Measurements from ENCODE around the gene BBS9.

- TF ChIP-seq, protein P1, sequence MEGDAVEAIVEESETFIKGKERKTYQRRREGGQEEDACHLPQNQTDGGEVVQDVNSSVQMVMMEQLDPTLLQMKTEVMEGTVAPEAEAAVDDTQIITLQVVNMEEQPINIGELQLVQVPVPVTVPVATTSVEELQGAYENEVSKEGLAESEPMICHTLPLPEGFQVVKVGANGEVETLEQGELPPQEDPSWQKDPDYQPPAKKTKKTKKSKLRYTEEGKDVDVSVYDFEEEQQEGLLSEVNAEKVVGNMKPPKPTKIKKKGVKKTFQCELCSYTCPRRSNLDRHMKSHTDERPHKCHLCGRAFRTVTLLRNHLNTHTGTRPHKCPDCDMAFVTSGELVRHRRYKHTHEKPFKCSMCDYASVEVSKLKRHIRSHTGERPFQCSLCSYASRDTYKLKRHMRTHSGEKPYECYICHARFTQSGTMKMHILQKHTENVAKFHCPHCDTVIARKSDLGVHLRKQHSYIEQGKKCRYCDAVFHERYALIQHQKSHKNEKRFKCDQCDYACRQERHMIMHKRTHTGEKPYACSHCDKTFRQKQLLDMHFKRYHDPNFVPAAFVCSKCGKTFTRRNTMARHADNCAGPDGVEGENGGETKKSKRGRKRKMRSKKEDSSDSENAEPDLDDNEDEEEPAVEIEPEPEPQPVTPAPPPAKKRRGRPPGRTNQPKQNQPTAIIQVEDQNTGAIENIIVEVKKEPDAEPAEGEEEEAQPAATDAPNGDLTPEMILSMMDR (conservative IDR thresholded peaks at IDR 0.05; ENCODE audit: low read length) = no peak
- no peak for TF ChIP-seq EZH2phosphoT487 (IDR thresholded peaks at IDR 0.05; ENCODE audit: borderline replicate concordance)
Measured at GRCh38 chr7:33428415-33428814, 299.1 kb downstream of the BBS9 start.

Measured in Loucy (cell line).